ENCODE measurements around the gene FHIT. TPM values are rescaled to one million over a fixed set of nuclear protein-coding genes. Genes with fewer than 3 reads are reported as not detected.
A peak's percentile ranks its signal among the peaks of the same experiment; 100 is the strongest.

Gene FHIT
- total RNA-seq, 4 donors from 2014 or later = 3.5 to 17.0 (median 16.7) TPM

GRCh38 chr3:60333710-60334109, 917.5 kb downstream of the FHIT start:
- no peak overlapping the region for H3K4me3 ChIP-seq
- no peaks in the 10 kb centered on the region for H3K27me3 ChIP-seq
- H3K36me3 ChIP-seq = no peaks in the 10 kb centered on the region
- no peaks in the 10 kb centered on the region for H3K9me3 ChIP-seq
- no peak for DNase-seq
- no peaks in the 10 kb centered on the region for H3K4me1 ChIP-seq
- TF ChIP-seq POLR2A (IDR thresholded peaks at IDR 0.05) = no peak
- TF ChIP-seq, protein P1, sequence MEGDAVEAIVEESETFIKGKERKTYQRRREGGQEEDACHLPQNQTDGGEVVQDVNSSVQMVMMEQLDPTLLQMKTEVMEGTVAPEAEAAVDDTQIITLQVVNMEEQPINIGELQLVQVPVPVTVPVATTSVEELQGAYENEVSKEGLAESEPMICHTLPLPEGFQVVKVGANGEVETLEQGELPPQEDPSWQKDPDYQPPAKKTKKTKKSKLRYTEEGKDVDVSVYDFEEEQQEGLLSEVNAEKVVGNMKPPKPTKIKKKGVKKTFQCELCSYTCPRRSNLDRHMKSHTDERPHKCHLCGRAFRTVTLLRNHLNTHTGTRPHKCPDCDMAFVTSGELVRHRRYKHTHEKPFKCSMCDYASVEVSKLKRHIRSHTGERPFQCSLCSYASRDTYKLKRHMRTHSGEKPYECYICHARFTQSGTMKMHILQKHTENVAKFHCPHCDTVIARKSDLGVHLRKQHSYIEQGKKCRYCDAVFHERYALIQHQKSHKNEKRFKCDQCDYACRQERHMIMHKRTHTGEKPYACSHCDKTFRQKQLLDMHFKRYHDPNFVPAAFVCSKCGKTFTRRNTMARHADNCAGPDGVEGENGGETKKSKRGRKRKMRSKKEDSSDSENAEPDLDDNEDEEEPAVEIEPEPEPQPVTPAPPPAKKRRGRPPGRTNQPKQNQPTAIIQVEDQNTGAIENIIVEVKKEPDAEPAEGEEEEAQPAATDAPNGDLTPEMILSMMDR (IDR thresholded peaks at IDR 0.05) = no peak
- no peak overlapping the region for H3K27ac ChIP-seq

- Histone ChIP-seq H3K4me1 (peaks cover 0 to 4% (median 0%) of the 10 kb centered on the region in 4 donors), H3K27me3 (no peaks in the 10 kb centered on the region), H3K27ac (no peak overlapping the region), H3K9me3 (no peaks in the 10 kb centered on the region), H3K4me3 (no peak overlapping the region), H3K36me3 (no peaks in the 10 kb centered on the region)
- TF ChIP-seq, protein P1 (IDR thresholded peaks at IDR 0.05) = no peak
- no peak for TF ChIP-seq POLR2A (IDR thresholded peaks at IDR 0.05)
- no peak for DNase-seq
Measured at GRCh38 chr3:60330107-60330506, 921.1 kb downstream of the FHIT start.

DNA sequence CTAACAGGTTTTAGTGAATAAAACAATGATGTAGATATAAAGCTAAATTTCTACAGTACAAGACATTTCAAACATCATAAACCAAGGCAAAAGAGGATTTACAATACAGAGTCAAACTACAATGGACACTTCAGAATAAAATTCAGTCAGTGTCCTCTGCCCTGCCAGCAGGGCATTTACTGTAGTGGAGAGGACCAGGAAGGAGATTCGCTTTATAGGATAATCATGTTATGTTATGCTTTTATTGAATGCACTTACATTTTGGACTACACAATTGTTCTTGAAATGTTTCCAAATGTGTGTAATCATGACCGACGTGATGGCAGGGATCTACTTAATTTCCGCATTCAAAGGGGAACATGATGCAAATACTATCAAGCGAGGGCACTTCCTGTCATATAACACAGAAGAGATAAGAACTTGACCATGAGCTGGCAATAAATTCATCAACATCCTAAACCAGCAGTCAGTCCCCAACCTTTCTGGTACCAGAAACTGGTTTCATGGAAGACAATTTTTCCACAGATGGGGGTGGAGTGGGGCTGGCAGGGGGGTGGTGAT, 925.6 kb downstream of the FHIT start:
- Histone ChIP-seq H3K4me3 (no peak overlapping the region), H3K4me1 (peaks cover 0 to 20% (median 4%) of the 10 kb centered on the region in 4 donors), H3K9me3 (no peaks in the 10 kb centered on the region), H3K27ac (peak overlapping the region in 2 of 4 donors; percentile 26 to 44), H3K27me3 (no peaks in the 10 kb centered on the region), H3K36me3 (no peaks in the 10 kb centered on the region)
- no peak for TF ChIP-seq POLR2A (IDR thresholded peaks at IDR 0.05)
- TF ChIP-seq, protein P1 (IDR thresholded peaks at IDR 0.05) = peak in 3 of 6 experiments; percentile 40 to 56 (median 49)
- peak in 1 of 3 donors; percentile 52 for DNase-seq

GRCh38 chr3:60323651-60324050, 927.6 kb downstream of the FHIT start:
- TF ChIP-seq POLR2A (IDR thresholded peaks at IDR 0.05) = no peak
- DNase-seq = no peak

DNA sequence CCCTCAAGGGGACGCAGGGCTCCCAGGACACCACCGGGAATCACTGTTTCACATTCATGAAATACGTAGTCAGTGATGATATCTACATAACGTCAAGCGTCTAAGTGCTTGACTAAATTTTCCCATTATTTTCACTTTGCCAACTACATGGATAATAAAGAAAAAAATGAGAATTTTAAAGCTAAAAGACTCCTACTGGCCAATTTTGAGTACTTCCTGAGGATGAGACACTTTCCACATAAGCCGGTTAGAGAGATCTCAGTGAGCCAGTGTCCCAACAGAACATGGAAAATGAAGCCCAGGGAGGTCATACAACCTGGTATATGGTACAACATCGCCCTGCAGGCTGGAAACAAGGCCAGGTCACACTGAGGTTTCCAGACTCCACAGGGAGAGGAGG, 928.1 kb downstream of the FHIT start:
- TF ChIP-seq, protein P1 (IDR thresholded peaks at IDR 0.05) = no peak
- no peak for TF ChIP-seq POLR2A (IDR thresholded peaks at IDR 0.05)
- no peaks in the 10 kb centered on the region for H3K9me3 ChIP-seq
- peaks cover 0 to 20% (median 4%) of the 10 kb centered on the region in 4 donors for H3K4me1 ChIP-seq
- no peak for DNase-seq
- no peak overlapping the region for H3K4me3 ChIP-seq
- H3K27ac ChIP-seq = peak overlapping the region in 1 of 4 donors; percentile 61
- H3K36me3 ChIP-seq = no peaks in the 10 kb centered on the region
- no peaks in the 10 kb centered on the region for H3K27me3 ChIP-seq

More at GRCh38 chr3:60323651-60324050, 927.6 kb downstream of the FHIT start:
- peaks cover 0 to 20% (median 4%) of the 10 kb centered on the region in 4 donors for H3K4me1 ChIP-seq
- no peak overlapping the region for H3K27ac ChIP-seq
- no peaks in the 10 kb centered on the region for H3K27me3 ChIP-seq
- no peaks in the 10 kb centered on the region for H3K9me3 ChIP-seq
- H3K4me3 ChIP-seq = no peak overlapping the region
- no peaks in the 10 kb centered on the region for H3K36me3 ChIP-seq

- Histone ChIP-seq H3K36me3 (no peaks in the 10 kb centered on the region), H3K27ac (peak overlapping the region in 2 of 4 donors; percentile 40 to 61), H3K4me1 (peaks cover 0 to 20% (median 4%) of the 10 kb centered on the region in 4 donors), H3K9me3 (no peaks in the 10 kb centered on the region), H3K27me3 (no peaks in the 10 kb centered on the region), H3K4me3 (no peak overlapping the region)
- TF ChIP-seq POLR2A (IDR thresholded peaks at IDR 0.05) = no peak
- TF ChIP-seq, protein P1 (IDR thresholded peaks at IDR 0.05) = peak in 3 of 6 experiments; percentile 15 to 51 (median 48)
- DNase-seq = no peak
Measured at GRCh38 chr3:60322298-60322856, 928.9 kb downstream of the FHIT start.

All from Peyer's patch (tissue), 4 donors.